A673 (cell line): ENCODE results near the gene FECH. TPM values are rescaled to one million over a fixed set of nuclear protein-coding genes. Genes with fewer than 3 reads are reported as not detected.

Experiments
- BruUV-seq: library from RNA; stranded (reverse); fragments of 400-500 nt; replicated peaks from 2 replicates; lab custom pipeline; 2021; lab: Mats Ljungman, UMichigan
- CTCF ChIA-PET: fragments of 300-600 bp; sonication (Branson Sonifier 250); formaldehyde crosslinking; loops from one replicate; lab custom pipeline; 2022; ENCODE audit warnings: antibody characterized with exemption; lab: Charles Lee
- POLR2A ChIA-PET: fragments of 300-600 bp; sonication (Branson Sonifier 250); formaldehyde crosslinking; loops from one replicate; lab custom pipeline; 2022; ENCODE audit warnings: antibody characterized with exemption; ENCODE audit not compliant: low non-redundant PET; lab: Charles Lee
- DNase-seq: peaks from one replicate; pipeline ENCODE4 v3.0.0-alpha.2; 2015; ENCODE audit warnings: low spot score
- H3K27ac ChIP-seq: fragments of 200-600 bp; sonication (generic); 2 replicates; pipeline ENCODE4 v1.5.1; 2016; ENCODE audit warnings: mixed run types, low read depth, mild to moderate bottlenecking, mixed read lengths, antibody characterized with exemption, low read length; ENCODE audit not compliant: poor library complexity, severe bottlenecking
- H3K27me3 ChIP-seq: fragments of 200-600 bp; sonication (generic); replicated peaks from 2 replicates; pipeline ENCODE4 v1.6.1; 2017; ENCODE audit warnings: mixed run types, low read depth, mild to moderate bottlenecking, mixed read lengths, antibody characterized with exemption, low read length; ENCODE audit not compliant: insufficient read depth, poor library complexity
- H3K36me3 ChIP-seq: fragments of 200-600 bp; sonication (generic); 2 replicates; pipeline ENCODE4 v1.6.1; 2016; ENCODE audit warnings: mixed run types, mild to moderate bottlenecking, mixed read lengths, antibody characterized with exemption, low read length; ENCODE audit not compliant: insufficient read depth, poor library complexity, severe bottlenecking
- H3K4me1 ChIP-seq: fragments of 200-600 bp; sonication (generic); 2 replicates; pipeline ENCODE4 v1.6.1; 2017; ENCODE audit warnings: mixed run types, mild to moderate bottlenecking, mixed read lengths, antibody characterized with exemption, low read length; ENCODE audit not compliant: insufficient read depth, poor library complexity, severe bottlenecking
- H3K4me3 ChIP-seq: fragments of 200-600 bp; sonication (generic); 2 replicates; pipeline ENCODE4 v1.5.1; 2016; ENCODE audit warnings: low read depth, mixed run types, mild to moderate bottlenecking, mixed read lengths, low read length; ENCODE audit not compliant: poor library complexity, severe bottlenecking
- H3K9me3 ChIP-seq: fragments of 200-600 bp; sonication (generic); 2 replicates; pipeline ENCODE4 v1.6.1; 2016; ENCODE audit warnings: mixed run types, low read depth, mild to moderate bottlenecking, mixed read lengths, antibody characterized with exemption, low read length; ENCODE audit not compliant: poor library complexity, severe bottlenecking
- CTCF ChIP-seq: fragments of 300-800, 200-600 bp; sonication (generic); conservative IDR thresholded peaks from 2 replicates; pipeline ENCODE4 v1.5.1; 2017; ENCODE audit warnings: low read depth, mild to moderate bottlenecking, antibody characterized with exemption, low read length, moderate library complexity, mixed read lengths
- EZH2 ChIP-seq: fragments of 200-600 bp; sonication (generic); IDR thresholded peaks from 2 replicates; pipeline ENCODE4 v1.6.1; 2017; ENCODE audit warnings: borderline replicate concordance, low read depth, mild to moderate bottlenecking, mixed read lengths, antibody characterized with exemption, low read length; ENCODE audit not compliant: poor library complexity, severe bottlenecking
- intact Hi-C: fragments of 100-400 bp; cut with micrococcal nuclease; formaldehyde crosslinking; loops from one replicate; pipeline ENCODE4 v1.10.0; 2022; ENCODE audit not compliant: unreplicated experiment
- total RNA-seq: library from RNA; stranded (reverse); gene quantifications from 2 replicates; pipeline ENCODE4 v1.2.3, GENCODE V29; 2021

FECH gene
- total RNA-seq, 1 experiment from 2014 or later: 65.4 TPM

GRCh38 chr18:57585855-57586250, 649 bp downstream of the FECH start:
- intact Hi-C loops: no loop called here
- Histone ChIP-seq H3K27me3 (no peaks in the 10 kb centered on the region), H3K36me3 (no peaks in the 10 kb centered on the region), H3K27ac (peak overlapping the region; percentile 85), H3K4me1 (peaks cover 14% of the 10 kb centered on the region), H3K4me3 (peak overlapping the region; percentile 89), H3K9me3 (no peaks in the 10 kb centered on the region)
- ChIA-PET CTCF (no interaction called here), POLR2A (no interaction called here)
- no peak for TF ChIP-seq EZH2
- TF ChIP-seq CTCF: no peak
- DNase-seq: peak; percentile 19
- BruUV-seq: no TSS peak

GRCh38 chr18:57585421-57585820, 1.1 kb downstream of the FECH start:
- POLR2A ChIA-PET: no interaction called here
- no peaks in the 10 kb centered on the region for H3K36me3 ChIP-seq
- no TSS peak for BruUV-seq
- DNase-seq: no peak
- peaks cover 14% of the 10 kb centered on the region for H3K4me1 ChIP-seq
- TF ChIP-seq EZH2 (no peak), CTCF (no peak)
- peak overlapping the region; percentile 85 for H3K27ac ChIP-seq
- H3K4me3 ChIP-seq: peak overlapping the region; percentile 89
- CTCF ChIA-PET: no interaction called here
- H3K9me3 ChIP-seq: no peaks in the 10 kb centered on the region
- intact Hi-C loops: no loop called here
- no peaks in the 10 kb centered on the region for H3K27me3 ChIP-seq

DNA sequence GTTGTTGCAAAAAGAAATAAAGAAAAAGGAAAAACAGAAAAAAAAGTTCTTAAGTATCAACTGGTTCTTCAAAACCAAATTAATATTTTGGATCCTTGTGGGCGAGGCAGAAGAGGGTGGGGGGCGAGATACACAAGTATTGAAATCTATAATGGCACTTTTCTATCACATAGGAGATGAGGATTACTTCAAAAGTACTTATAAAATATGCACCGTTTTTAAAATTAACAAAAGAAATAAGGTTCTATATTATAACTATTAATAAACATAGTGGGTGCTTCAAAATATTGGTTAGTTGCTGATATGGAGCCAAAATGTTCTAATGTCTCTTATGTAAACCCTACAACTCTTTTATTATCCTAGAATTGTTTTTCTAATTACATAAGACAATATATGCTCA, 2.1 kb downstream of the FECH start:
- ChIA-PET CTCF (interaction anchor here (0.6 kb wide), 1 partner anchor 21 kb away, joined by 6 read pairs; no protein-coding TSS in a partner anchor), POLR2A (no interaction called here)
- Histone ChIP-seq H3K36me3 (peaks cover 5% of the 10 kb centered on the region), H3K9me3 (no peaks in the 10 kb centered on the region), H3K4me1 (peaks cover 14% of the 10 kb centered on the region), H3K27ac (no peak overlapping the region), H3K4me3 (no peak overlapping the region), H3K27me3 (no peaks in the 10 kb centered on the region)
- no peak for DNase-seq
- BruUV-seq: TSS peak; percentile 41
- TF ChIP-seq CTCF (no peak), EZH2 (no peak)
- intact Hi-C loops: no loop called here
